WTC11 (cell line): Measurements from ENCODE around the gene IGFL2. TPM values are rescaled to one million over a fixed set of nuclear protein-coding genes. Genes with fewer than 3 reads are reported as not detected.
A peak's percentile ranks its signal among the peaks of the same experiment; 100 is the strongest.

Experiments
- ATAC-seq: fragments of 200-7000 bp; cut with Tn5 transposase; 2 replicates; pipeline ENCODE4 v1.10.0; 2021; ENCODE audit warnings: mild to moderate bottlenecking, moderate library complexity
- CTCF ChIA-PET: fragments of 300-600 bp; sonication (Branson Sonifier 250); formaldehyde crosslinking; loops from one replicate; lab custom pipeline; 2021; ENCODE audit warnings: antibody characterized with exemption; lab: Charles Lee
- POLR2A ChIA-PET: fragments of 350-600 bp; sonication (Branson Sonifier 250); formaldehyde crosslinking; loops from one replicate; lab custom pipeline; 2021; ENCODE audit warnings: antibody characterized with exemption; lab: Charles Lee
- DNase-seq: peaks from one replicate; pipeline ENCODE4 v3.0.0; 2021; ENCODE audit warnings: low spot score
- H3K27ac Mint-ChIP-seq: 2 replicates; pipeline ENCODE4 v1.8.0; 2021; ENCODE audit warnings: mixed read lengths
- H3K27me3 Mint-ChIP-seq: 2 replicates; pipeline ENCODE4 v1.8.0; 2021; ENCODE audit warnings: low read depth, mild to moderate bottlenecking, moderate library complexity, mixed read lengths
- H3K36me3 Mint-ChIP-seq: 2 replicates; pipeline ENCODE4 v1.8.0; 2021; ENCODE audit warnings: mixed read lengths
- H3K4me1 Mint-ChIP-seq: 2 replicates; pipeline ENCODE4 v1.8.0; 2022; ENCODE audit warnings: mixed read lengths
- H3K4me3 Mint-ChIP-seq: 2 replicates; pipeline ENCODE4 v1.8.0; 2021; ENCODE audit warnings: mild to moderate bottlenecking, moderate library complexity, mixed read lengths
- H3K9me3 Mint-ChIP-seq: 2 replicates; pipeline ENCODE4 v1.8.0; 2021; ENCODE audit warnings: mixed read lengths
- CBFB ChIP-seq: sonication (generic); formaldehyde crosslinking; IDR thresholded peaks from 2 replicates; pipeline ENCODE4 v1.8.1; 2022; ENCODE audit warnings: mild to moderate bottlenecking, low read depth, missing genetic modification reagents
- HMGA2 ChIP-seq: fragments of 250-450 bp; sonication (Bioruptor Pico); IDR thresholded peaks from 2 replicates; pipeline ENCODE4 v1.4.0; 2021; ENCODE audit warnings: mild to moderate bottlenecking, moderate library complexity
- RELA ChIP-seq: sonication (generic); formaldehyde crosslinking; IDR thresholded peaks from 2 replicates; pipeline ENCODE4 v1.8.1; 2022; ENCODE audit warnings: missing genetic modification reagents, mild to moderate bottlenecking, borderline replicate concordance
- ZBTB21 ChIP-seq: sonication (generic); formaldehyde crosslinking; IDR thresholded peaks from 2 replicates; pipeline ENCODE4 v1.8.1; 2023; ENCODE audit warnings: mild to moderate bottlenecking, missing genetic modification reagents, borderline replicate concordance
- total RNA-seq: library from RNA; stranded (reverse); gene quantifications from 3 replicates; pipeline ENCODE4 v1.2.3, GENCODE V29; 2021

IGFL2 gene
- total RNA-seq, 1 experiment from 2014 or later = not detected

- peak overlapping the region; percentile 83 for H3K27ac Mint-ChIP-seq
- ATAC-seq (no peak), DNase-seq (no peak)
- H3K4me3 Mint-ChIP-seq = no peak overlapping the region
- CTCF ChIA-PET = interaction anchor here (0.7 to 2.8 kb wide), 5 partner anchors 22 to 182 kb away, joined by 3 to 8 read pairs (median 6); no protein-coding TSS in a partner anchor
- peaks cover 3% of the 10 kb centered on the region; the same call in 1 of the 2 replicates for H3K27me3 Mint-ChIP-seq
- H3K9me3 Mint-ChIP-seq = peaks cover 7% of the 10 kb centered on the region
- TF ChIP-seq ZBTB21 (CRISPR knock-in tag) = no peak
- TF ChIP-seq CBFB (CRISPR knock-in tag) = no peak
- no peak for TF ChIP-seq HMGA2
- TF ChIP-seq RELA = no peak
- H3K36me3 Mint-ChIP-seq = no peaks in the 10 kb centered on the region
- H3K4me1 Mint-ChIP-seq = peaks cover 32% of the 10 kb centered on the region
- POLR2A ChIA-PET = interaction anchor here (0.6 to 1.4 kb wide), 2 partner anchors 161 to 196 kb away, joined by 4 to 7 read pairs; no protein-coding TSS in a partner anchor
Observed at GRCh38 chr19:46210669-46211068, 62.6 kb downstream of the IGFL2 start.

Other genes starting within 250 kb of the IGFL2 start
- gene MYPOP, start 245.6 kb upstream of the IGFL2 start, total RNA-seq = 13.6 to 15.1 TPM (median 14.8 TPM) in 3 replicates
- gene NANOS2, start 233.5 kb upstream of the IGFL2 start, total RNA-seq = 0.13 to 0.18 TPM in 2 of 3 replicates, not detected in the other
- 11.3 to 15.6 TPM (median 15.4 TPM) in 3 replicates for gene NOVA2, start 174.4 kb upstream of the IGFL2 start, total RNA-seq
- gene CCDC61, start 152.8 kb upstream of the IGFL2 start, total RNA-seq = 25.2 to 33.7 TPM (median 26.6 TPM) in 3 replicates
- gene PGLYRP1, start 125.2 kb upstream of the IGFL2 start, total RNA-seq = not detected in 3 replicates
- 0.20 to 0.37 TPM (median 0.34 TPM) in 3 replicates for gene IGFL4, start 107.2 kb upstream of the IGFL2 start, total RNA-seq
- not detected in 3 replicates for gene IGFL3, start 23.6 kb upstream of the IGFL2 start, total RNA-seq
- not detected in 3 replicates for gene IGFL1, start 81.5 kb downstream of the IGFL2 start, total RNA-seq
- 31.8 to 58.2 TPM (median 48.7 TPM) in 3 replicates for gene HIF3A, start 148.8 kb downstream of the IGFL2 start, total RNA-seq
- gene PPP5C, start 198.8 kb downstream of the IGFL2 start, total RNA-seq = 98.9 to 107 TPM (median 103 TPM) in 3 replicates